Pulmonary artery endothelial cell (primary cell): ENCODE results near the gene GID4. TPM values are rescaled to one million over a fixed set of nuclear protein-coding genes. Genes with fewer than 3 reads are reported as not detected.
A peak's percentile ranks its signal among the peaks of the same experiment; 100 is the strongest.

ENCODE experiments used
- DNase-seq: peaks from one replicate; pipeline ENCODE4 v3.0.0-alpha.2; 2011; ENCODE audit warnings: low read depth, low spot score
- total RNA-seq: library from RNA; depleted of rRNA; stranded (reverse); fragments of >200 nt; gene quantifications from 2 replicates; pipeline ENCODE4 v1.2.3, GENCODE V29; 2014

GID4 gene
- total RNA-seq, 1 donor from 2014 or later = 6.1 TPM

DNA sequence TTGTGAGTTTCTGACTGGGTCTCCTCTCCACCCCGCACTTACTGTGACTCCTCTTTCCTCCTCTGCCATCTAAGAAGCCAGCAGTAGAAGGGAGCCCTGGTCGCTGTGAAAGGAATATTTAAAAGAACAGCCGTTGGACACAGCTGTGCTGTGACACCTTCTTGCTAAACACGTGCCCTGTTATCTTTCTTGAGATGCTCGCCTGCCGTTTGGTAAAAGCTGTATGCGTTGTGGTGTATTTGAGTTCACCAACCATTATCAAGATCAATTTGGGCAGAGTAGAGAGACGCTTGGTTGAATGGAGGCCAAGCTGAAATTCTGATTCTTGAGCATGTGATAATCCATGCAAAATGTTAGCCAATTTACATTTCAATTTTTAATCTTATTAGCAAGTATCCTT is 3.8 kb downstream of the GID4 start:
- no peak for DNase-seq

DNA sequence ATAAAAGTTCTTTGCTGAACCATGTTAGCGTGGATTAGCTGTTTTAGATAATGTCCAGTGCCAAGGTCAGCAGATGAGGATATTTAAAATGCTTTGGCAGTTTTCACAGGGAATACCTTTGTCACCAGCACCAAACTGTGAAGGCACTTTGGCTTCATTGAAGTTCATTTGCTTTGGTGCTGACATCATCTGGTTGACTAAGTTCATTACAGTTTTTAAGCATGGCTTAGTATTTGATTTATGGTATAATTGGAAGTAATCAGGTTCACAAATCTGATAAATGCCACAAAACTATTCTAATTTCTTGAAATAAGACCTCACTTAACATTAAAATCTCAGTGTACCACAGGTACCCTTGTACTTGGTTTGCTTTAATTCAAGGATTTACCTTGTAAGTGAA is 4.3 kb downstream of the GID4 start:
- DNase-seq = no peak

GRCh38 chr17:18044609-18045008 is 5.4 kb downstream of the GID4 start:
- DNase-seq = no peak

DNA sequence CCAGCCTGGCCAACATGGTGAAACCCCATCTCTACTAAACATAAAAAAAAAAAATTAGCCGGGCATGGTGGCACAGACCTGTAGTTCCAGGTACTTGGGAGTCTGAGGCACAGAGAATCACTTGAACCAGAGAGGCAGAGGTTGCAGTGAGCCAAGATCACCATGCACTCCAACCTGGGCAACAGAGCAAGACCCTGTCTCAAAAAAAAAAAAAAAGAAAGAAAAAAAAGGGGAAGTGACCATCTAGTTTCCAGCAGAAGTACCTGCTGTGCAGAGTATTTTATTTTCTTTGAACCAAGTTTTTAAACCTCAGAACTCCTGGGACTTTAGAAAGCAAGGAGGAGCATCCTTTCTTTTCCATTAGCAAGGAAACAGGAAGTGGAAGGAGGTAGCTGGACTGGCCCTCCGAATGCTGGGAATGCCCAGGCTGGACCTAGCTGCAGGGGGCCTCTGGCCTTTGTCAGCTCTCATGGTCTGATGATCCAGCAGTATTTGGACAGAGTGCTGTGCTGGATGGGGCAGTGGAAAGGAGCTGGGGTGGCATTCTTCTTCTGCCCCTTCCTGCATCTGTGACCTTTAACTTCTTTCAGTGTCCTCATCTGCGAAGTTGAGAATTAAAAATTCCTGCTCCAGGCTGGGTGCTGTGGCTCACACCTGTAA is 6.6 kb downstream of the GID4 start:
- DNase-seq = no peak

- DNase-seq = no peak
Measured at GRCh38 chr17:18055597-18055996, 16.4 kb downstream of the GID4 start.

- DNase-seq = no peak
Measured at GRCh38 chr17:18056214-18056613, 17.0 kb downstream of the GID4 start.

DNA sequence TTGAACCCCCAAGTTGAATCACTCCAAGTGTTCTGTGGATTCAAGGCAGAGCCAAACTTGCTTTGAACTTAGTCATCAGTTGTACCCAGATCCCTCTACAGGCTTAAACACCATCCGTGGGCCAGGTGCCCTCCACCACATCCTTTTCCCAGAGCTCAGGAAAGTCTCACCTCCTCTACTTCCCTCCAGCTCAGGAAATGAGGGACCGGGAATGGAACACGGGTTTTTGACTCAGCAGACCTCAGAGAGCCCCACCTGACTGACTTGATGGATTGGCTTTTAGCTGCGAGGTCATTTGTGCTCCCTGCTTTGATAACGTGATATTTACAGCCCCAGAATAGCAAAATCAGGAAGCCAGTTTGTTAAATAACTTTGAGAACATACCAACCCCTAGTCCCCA is 20.1 kb downstream of the GID4 start:
- DNase-seq = no peak

- DNase-seq = no peak
Measured at GRCh38 chr17:18064053-18064452, 24.8 kb downstream of the GID4 start.

DNA sequence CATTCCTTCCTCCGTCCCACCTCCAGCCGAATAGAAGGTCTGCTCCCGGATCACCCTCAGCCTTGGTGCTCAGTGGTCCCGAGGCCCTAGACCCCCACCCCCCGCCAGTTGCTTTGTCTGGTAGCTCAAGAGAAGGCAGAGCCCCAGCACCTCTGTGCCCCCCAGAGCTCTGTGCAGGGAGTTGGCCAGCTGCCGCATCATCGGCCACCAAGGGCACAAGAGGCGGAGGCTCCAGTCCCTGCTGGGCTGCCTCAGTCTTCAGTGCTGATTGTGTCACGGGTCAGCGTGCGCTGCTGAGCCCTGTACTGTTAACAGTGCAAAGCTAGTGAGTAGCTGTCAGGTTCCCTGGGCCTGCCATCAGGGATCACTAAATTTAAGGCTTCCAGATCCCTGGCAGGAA is 26.3 kb downstream of the GID4 start:
- no peak for DNase-seq

- no peak for DNase-seq
Measured at GRCh38 chr17:18066866-18067265, 27.7 kb downstream of the GID4 start.

- DNase-seq = no peak
Measured at GRCh38 chr17:18069101-18069500, 29.9 kb downstream of the GID4 start.

DNA sequence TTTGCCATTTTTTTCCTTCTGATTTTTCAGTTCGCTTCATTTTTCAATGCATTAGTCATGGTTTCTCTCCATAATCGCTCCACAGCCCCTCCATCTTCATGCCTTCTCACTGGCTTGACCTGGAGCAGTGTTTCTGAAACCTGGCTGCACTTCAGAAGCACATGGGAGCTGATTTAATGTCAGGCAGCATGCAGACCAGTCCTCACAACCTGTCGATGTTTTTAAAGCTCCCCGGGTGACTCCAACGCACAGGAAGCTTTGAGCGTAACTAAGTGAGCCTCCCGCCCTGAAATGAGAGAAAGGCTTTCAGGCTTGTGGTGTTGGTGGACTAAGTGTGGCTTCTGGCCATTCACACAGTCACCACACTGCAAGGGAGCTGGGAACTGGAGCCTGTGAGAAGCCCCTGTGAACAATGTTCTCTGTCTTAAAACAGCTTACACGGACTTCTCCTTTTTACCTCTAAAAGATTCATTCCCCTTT is 31.7 kb downstream of the GID4 start:
- no peak for DNase-seq

- no peak for DNase-seq
Measured at GRCh38 chr17:18071751-18072150, 32.5 kb downstream of the GID4 start.

- no peak for DNase-seq
Measured at GRCh38 chr17:18074566-18075272, 35.5 kb downstream of the GID4 start.

- no peak for DNase-seq
Measured at GRCh38 chr17:18076936-18077335, 37.7 kb downstream of the GID4 start.

GRCh38 chr17:18079543-18079942 is 40.3 kb downstream of the GID4 start:
- no peak for DNase-seq

- DNase-seq = no peak
Measured at GRCh38 chr17:18084256-18084655, 45.0 kb downstream of the GID4 start.

DNA sequence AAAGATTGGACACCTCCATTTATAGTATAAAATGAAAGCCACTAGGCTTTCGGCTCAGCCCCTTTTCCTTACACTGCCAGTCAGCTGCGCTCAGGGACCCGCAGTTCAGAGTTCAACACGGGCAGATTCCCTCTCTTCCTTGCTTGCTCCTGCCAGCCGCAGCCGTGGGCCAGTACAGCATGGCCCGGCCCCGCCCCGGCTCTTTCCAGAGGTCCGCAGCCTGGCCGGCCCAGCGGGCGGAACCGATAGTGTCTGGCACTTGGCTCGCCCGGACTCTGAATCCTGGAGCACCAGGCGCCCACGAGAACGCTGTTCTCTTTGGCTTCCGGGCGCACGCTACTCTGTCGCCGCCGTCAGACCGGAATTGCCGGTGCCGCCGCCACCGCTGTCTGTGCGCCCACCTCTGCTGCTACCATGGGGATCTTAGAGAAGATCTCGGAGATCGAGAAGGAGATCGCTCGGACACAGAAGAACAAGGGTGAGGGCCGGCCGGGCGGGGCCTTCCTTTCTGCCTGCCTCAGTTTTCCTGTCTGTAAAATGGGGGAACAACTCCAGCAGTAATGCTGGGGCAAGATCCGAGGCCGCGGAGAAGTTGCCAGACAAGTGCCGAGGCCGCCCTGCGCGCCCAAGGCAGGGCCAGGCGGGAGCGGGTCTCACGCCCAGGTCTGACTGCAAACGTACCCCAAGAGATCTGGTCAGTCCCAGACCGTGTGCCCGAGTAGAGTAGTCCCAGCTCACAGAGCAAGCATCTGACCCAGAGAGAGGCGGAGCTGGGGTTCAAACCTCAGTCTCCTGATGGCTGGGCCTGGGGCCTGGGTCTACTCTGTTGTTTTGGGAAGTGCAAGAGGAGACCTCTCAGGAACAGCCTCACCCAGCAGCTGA is 48.6 kb downstream of the GID4 start, which contains the start of gene DRG2:
Gene DRG2 (plus strand): TSS at position 339 of the 882 bp plus-strand sequence. CDS start 76 bp downstream, at position 415.
- DNase-seq = peak; percentile 60

GRCh38 chr17:18089613-18090012 is 50.4 kb downstream of the GID4 start:
- DNase-seq = no peak

DNA sequence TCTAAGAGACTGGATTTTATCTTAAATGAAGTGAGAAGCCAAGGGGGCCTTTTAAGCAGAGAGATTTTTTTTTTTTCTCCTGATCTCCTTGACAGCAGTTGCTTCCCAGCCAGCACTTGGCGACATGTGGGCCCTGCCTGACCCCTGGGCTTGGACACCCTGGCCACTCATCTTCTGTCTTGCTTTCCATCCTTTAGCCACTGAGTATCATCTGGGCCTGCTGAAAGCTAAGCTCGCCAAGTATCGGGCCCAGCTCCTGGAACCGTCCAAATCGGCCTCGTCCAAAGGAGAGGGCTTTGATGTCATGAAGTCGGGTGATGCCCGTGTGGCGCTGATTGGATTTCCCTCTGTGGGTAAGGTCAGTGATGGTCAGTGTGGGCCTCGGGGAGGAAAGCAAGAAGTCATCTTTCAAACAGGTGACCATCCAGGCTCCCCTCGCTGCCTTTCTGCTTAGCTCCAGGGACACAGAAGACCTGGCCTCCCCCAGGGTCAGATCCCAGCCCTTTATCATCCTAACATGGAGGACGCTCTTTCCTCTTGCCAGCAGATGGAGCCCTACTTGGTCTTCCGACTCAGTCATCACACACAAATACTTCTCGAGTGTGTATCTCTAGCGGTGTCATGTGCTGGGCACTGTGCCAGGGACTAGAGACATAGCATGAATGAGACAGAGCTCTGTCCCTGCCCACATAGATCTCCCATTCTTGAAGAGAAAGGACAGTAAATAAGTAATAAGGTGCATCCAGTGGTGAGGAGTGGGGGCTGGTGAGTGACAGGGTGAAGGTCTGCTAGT is 54.6 kb downstream of the GID4 start:
- DNase-seq = peak; percentile 44

DNA sequence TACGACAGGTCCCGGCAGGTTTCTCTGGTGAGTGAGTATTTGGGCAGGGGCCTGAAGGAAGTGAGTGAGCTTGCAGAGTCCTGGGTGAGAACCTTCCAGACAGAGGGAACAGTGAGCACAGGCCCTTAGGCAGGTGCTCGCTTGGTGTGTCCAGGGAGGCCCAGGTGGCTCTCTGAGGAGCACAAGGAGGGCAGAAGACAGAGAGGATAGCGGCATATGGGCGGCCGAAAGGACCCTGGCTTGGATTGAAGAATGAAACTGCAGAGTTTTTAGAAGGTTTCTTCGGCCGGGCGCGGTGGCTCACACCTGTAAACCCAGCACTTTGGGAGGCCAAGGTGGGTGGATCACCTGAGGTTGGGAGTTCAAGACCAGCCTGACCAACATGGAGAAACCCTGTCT is 55.2 kb downstream of the GID4 start:
- DNase-seq = no peak
